GM15510 (cell line): Measurements from ENCODE around the gene ZNF764.
A peak's percentile ranks its signal among the peaks of the same experiment; 100 is the strongest.

Experiments
- POLR2A ChIP-seq: IDR thresholded peaks from 3 replicates; pipeline ENCODE4 v1.6.1; 2011; ENCODE audit warnings: borderline replicate concordance; ENCODE audit not compliant: insufficient read length; ENCODE audit errors: extremely low read depth

The ZNF764 gene

DNA sequence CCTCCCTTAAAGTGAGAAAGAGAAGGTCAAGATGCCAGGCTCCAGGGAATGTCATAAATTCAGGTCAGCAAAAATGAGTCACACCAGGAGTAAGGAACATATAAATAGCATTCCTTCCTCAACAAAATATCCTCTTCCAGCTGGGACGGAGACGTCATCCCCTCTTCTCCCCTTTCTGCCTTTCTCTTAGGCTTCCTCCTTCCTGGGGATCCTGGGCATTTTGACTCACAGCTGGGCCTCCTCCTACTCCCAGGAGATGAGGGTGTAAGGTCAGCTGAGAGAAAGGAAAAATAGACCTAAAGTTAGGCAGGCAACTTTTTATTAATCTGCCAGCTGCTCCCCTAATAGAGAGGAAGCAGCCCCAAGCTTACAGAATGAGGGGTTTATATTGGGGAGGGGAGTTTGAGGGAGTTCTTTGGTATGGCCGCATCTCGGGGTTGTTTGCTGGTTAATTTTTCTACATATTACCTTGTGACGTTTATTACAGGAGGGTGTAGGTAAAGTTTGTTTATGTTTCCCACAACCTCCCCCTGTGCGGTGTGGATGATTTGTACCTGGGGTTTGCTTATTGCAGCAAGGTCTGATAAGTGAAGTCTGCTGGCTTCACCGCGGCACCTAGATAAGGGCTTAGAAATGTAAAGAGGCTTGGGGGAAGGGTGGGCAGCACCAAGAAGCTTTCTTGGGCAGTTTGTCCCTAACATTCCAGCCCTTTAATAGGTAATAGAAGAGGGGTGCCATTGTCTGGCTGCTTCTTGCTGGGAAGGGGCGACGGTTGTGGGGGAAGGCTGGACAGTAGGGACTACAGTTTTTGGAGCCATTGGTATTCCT, 16.5 kb downstream of the ZNF764 start:
- no peak for TF ChIP-seq POLR2A

DNA sequence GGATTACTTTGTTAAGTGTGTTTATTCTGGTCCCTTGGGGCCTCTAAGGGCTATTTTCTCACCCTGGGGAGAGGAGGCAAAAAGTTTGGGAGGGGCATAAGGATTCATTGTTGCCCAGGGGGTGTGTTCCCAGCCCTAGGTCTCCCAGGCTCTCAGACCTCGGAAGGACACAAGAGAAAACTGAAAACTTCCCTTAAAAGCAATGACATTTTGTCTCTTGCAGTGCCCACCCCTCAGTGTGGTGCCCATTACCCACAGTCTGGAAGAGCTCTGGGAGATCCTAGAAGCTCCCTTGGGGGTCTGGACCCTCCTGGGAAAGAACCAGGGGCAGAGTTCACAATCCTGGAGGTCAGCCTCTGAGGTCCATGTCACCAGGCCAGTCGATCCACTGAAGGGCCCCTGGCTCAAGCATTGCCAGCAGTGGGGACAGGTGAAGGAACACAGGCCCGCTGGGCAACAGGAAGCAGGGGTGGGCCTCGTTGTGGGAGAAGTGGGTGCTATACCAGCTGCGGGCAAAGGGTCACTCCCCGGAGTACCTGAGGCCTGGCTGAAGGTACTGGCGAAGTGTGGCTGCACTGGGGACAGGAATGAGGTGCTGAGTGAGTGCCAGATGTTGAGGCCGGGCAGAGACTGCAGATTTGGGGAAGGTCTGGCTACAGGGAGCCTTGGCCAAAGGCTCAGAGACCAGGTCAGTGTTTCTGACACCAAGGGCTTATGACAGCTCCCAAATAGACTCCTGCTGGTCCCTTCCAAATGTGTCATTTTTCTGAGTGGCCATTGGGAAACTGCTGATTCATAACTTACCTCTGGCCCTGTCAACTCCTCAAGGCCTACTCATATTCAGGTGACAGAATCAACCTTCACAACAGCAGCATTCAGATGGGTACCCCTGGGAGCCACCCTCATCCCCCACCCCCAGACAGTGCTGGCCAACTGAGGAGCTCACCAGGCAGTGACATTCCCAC, 18.9 kb downstream of the ZNF764 start:
- TF ChIP-seq POLR2A: no peak

DNA sequence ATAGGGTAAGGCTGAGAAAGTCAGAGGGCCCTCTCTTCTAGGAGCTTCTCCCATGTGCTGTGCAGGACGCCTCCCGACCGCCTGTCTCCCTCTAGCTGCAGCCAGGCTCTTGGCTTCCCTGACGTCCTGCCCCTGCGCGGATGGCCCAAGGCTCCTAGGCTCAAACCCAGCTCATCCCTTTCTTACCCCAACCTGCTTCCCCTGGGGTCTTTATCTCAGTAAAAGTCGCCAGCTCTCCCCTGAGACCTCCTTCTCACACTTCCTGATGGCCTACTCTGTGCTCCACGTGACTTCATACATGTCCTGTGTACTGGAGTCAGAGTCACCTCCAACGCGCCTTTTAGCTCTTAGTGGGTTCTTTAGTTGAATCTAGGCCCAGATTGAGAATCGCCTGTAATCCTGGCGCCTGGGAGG, 22.4 kb downstream of the ZNF764 start:
- TF ChIP-seq POLR2A: peak; percentile 63

DNA sequence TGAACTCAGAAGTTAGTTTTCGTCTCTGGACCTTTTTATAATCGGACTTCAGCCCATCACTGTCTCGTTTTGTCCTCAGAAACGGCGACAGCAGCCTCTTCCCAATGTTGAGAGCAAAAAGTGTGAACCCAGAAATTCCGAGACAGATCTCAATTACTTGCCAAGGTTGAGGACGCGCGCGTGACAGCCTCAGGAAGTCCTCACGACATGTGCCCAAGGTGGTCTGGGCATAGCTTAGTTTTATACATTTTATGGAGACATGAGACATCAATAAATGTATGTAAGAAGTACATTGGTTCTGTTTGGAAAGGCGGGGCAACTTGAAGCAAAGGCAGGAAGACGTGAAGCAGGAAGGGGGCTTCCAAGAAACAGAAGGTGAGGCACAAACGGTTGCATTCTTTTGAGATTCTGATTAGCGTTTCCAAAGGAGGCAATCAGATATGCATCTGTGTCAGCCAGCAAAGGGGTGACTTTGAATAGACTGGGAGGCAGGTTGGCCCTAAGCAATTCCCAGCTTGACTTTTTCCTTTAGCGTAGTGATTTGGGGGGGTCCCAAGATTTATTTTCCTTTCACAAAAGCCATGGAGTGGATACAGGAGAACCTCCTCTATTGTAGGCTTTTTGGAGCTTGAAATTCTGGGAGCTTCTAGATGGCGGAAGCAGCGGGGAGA, 22.9 kb downstream of the ZNF764 start:
- no peak for TF ChIP-seq POLR2A

DNA sequence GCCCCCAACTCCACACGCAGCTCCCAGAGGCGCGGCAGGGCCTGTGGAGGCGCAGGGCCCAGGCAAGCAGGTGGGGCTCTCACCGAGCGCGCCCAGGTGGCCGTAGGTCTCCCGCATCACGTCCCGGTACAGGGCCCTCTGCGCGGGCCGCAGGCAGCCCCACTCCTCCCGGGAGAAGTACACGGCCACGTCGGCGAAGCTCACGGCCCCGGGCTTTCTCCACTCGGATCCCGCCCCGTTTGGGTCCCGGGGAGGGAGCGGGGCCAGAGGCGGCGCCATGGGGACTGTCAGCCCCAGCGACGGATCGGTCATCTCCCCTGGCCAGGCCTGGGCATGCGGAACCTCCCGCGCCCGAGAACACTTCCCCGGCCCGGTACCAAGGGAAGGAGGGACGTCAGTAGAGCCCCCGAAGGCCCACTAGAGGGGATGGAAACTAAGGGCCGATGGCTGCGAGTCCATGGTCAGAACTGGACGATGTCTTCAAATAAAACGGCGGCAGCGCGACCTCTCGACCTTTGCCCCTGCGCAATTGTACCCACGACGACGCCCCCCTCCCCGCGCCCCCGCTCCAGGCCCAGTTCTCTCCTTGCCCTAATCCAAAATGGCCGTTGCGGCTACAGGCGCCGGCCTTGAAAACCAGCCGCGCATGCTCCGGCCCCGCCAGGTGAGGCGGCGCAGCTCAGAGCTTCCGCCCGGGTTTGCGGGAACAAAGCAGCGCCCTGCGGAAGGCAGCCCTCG, 23.6 kb downstream of the ZNF764 start, which contains the start of gene ZNF747:
ZNF747 (minus strand) TSS at position 491 of the 738 bp plus-strand sequence; CDS start at position 312, 179 bp downstream.
- peak; percentile 78 for TF ChIP-seq POLR2A

DNA sequence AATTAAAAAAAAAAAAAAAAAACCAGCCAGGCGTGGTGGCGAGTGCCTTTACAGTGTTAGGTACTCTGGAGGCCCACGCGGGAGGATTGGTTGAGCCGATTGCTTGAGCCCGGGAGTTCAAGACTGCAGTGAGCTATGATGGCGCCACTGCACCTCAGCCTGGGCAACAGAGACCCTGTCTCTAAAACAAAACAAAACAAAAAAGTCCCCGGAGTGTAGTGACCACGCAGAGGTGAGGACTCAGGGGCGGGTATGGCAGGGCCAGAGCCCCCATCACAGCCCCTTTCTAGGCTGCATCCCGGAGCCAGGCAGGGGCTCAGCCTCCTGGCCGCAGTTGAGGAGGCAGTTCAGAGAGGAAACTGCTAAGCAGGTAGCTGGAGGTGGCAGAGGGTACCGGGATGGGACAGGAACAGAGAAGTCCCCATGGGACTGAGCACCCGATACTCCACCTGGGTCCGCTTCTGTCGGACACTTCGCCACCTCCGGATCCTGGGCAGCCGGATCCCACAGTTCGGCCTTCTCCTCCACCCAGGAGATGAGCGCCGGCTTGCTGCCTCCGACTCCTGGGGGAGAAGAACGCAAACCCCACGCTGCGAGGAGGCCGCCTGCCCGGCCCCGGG, 24.3 kb downstream of the ZNF764 start:
- no peak for TF ChIP-seq POLR2A

DNA sequence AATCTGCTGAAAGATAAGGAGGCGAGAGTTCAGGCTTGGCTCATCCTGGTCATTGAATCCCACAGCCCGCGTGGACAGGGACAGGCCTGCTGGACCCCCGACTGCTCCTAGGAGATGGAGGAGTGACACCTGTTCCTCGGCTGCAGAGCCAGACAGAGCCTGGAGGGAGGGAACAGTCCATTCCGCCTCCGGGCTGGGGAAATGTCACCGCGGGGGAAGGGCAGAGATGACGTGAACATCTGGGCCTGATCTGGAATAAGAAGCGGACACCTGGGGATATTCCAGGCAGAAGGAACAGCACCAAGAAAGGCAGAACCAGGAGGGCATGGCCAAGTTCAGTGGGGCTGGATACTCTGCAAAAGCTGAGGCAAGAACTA, 25.0 kb downstream of the ZNF764 start:
- TF ChIP-seq POLR2A: no peak

DNA sequence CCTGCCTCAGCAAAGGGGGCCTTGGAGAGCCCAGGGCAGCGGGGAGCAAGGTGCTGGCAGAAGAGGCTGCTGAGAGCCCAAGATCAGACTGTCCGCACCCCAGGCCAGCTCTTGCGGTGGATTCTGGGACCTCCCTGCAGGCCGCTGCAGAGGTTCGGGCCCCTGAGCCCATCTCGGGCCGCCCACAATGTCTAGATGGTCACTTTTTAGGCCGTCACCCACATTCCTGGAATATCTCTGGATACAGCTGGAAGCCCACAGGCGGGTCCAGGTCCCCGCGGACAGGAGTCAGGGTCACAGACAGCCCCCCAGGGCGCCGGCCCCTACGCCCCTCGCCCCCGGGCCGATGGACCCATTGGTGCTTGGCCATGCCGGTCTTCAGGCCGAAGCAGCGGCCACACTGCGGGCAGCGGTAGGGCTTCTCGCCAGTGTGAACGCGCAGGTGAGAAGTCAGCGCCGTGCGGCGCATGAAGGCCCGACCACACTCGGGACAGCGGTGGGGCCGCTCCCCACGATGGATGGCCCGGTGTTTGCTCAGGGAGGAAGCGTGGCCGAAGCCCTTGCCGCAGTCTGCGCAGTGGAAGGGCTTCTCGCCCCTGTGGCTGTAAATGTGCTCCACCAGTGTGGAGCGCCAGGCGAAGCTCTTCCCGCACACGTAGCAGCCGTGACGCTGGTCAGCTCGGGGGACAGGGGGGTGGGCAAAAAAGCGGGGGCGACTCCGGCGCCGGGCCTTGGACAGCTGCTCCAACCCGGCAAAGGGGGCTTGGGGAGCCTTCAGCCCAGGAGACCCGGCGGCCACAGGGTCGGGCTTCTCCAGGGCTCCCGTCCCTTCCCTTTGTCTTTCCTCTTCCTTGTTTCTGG, 25.7 kb downstream of the ZNF764 start:
- TF ChIP-seq POLR2A: no peak

DNA sequence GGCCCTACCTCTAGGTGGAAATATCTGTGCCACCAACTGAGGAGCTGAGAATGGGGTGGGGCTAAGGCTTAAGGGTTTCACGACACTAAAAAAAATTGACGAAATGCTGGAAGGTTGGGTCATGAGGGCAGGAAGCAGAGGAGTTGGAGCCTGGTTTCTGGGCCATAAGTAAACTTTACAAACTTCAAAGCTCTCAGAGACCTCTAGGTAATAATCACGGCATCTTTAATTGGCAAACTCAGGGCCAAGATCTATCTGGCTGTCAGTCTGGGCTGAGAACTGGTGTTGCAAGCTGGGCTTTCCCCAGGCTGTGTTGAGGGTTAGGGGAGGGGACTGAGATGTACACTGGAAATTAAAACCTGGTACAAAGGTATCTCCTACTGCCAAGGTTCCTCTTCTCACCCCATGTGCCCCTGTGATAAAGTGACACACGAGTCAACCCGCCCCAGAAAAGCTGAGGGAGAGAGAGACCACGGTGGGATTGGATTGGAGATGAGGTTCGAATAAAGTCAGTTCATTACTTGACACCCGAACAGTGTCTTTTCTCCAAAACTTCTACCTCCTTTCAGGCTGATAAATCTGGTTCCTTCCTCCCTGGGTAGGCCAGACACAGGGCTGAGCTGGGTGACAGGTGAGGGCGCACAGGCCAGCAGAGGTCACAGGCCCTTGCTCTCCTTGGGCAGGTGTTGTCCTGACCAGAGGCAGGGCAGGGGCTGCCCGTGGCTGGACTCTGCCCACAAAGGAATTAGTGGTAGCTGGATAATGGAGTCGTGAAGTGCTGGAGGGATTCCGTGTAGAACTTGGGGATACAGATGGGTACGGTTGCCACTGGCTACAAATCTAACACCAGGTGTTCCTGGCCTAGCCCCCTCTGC, 27.8 kb downstream of the ZNF764 start:
- TF ChIP-seq POLR2A: no peak

DNA sequence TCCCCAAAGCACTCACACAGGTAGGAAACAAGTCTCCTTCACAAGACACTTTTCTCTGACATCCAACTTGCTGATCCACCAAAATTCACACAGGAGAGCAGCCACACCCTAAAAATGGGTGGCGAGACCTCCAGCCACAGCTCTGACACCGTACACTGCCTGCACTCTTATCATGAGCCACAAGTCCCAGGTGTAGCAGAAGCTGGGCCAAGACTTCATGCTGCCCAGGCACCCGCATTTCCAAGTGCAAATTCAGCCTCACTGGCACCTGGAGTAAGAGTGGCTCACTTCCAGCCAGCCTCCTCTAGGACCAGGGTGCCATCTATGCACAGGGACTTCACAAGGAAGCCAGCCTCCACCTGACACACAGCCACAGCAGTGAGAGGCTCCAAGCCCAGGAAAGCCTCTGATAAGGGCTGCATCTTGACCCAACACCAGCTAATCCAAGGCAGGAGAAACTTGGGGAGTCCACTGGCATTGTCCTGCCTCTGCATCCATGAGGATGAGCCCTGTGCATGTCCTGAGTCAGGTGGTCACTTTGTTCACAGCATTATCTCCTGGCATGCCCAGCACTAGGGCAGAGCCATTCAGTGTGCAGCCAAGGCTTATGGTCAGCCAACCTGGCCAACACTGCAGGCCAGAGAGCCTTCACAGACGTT, 29.2 kb downstream of the ZNF764 start:
- no peak for TF ChIP-seq POLR2A

DNA sequence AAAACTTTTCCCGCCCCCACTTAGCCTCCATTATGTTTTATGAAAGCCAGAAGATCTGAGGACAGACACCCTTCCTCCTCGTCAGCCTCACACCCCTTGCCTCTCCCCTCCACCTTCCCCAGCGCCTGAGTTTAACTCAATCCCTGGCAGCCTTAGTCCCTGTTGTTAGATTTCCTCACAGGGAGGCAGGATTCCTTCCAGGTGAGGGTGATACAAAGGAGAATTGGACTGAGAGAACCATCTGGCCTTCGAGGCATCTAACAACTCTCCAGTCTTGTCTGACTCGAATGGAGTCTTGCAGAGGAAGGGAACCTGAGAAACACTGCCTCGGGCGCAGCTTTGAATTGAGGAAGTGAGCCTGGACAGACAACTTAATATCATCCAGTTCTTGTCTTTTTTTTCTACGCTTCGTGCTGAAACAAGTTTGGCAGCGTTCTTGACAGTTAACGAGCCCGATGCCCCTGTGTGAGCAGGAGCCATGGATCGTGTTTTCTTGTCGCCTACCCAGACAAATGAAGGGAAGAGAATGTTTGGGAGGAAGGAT, 30.5 kb downstream of the ZNF764 start:
- no peak for TF ChIP-seq POLR2A

DNA sequence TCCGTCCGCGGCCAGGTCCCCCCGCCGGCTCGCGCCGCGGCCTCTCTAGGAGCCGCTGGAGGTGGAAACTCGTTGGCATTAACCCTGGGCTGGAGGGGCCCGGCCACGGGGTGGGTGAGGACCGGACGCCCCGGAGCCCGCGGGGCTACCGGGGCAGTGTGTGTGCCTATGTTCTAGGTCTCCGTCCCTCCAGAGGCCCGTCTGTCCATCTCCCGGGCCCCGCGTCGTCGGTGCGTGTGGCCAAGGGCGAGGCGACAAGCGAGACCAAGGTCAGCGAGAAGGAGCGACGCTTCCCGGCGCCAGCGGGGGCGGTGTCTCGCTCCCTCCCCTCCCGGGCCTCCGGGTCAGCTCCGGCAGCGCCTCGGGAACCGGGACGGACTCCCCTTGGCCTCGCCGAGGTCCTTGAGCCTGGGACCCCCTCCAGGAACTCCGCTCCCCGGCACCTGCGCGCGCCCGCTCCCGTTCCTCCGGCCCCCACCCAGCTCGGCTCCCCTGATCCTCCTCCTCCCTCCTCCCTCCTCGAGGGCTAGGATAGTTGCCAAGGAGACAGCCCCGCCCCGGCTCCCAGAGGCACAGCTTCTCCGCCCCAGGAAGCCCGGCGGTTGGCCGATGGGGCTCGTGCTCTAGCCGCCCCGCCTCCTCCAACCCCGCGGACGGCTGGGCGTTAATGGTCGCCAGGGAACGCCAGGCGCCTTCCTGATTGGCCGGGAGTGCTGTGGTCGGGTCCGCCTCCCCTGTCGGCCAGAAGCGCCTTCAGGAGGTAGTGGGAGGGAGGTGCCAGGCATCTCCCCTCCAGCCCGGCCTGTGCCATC, 31.1 kb downstream of the ZNF764 start:
- peak; percentile 52 for TF ChIP-seq POLR2A
